Subcutaneous abdominal adipose tissue (tissue), 5 donors: ENCODE measurements around the gene MYO3B.
"Not testable (repeated sequence)": the region's sequence is repeated elsewhere in the genome, so short reads cannot be mapped to it uniquely, and the experiment has no call there.

Experiments used
- H3K27ac ChIP-seq: one replicate; pipeline ENCODE4 v1.7.0; 2013; ENCODE audit warnings: low read depth, mild to moderate bottlenecking, inconsistent platforms, low read length, moderate library complexity
- H3K27me3 ChIP-seq, 5 donors: one replicate each; pipeline ENCODE4 v1.7.0; 2013; ENCODE audit warnings: low read length in 5 of 5, inconsistent platforms in 1 of 5; ENCODE audit not compliant: control insufficient read depth in 5 of 5, insufficient read depth in 4 of 5
- H3K36me3 ChIP-seq, 5 donors: one replicate each; pipeline ENCODE4 v1.7.0; 2013; ENCODE audit warnings: low read length in 5 of 5; ENCODE audit not compliant: control insufficient read depth in 5 of 5, insufficient read depth in 5 of 5
- H3K4me1 ChIP-seq, 5 donors: one replicate each; pipeline ENCODE4 v1.7.0; 2013; ENCODE audit warnings: low read length in 5 of 5, mild to moderate bottlenecking in 3 of 5, moderate library complexity in 1 of 5; ENCODE audit not compliant: control insufficient read depth in 5 of 5, insufficient read depth in 5 of 5
- H3K4me3 ChIP-seq, 5 donors: one replicate each; pipeline ENCODE4 v1.7.0; 2013; ENCODE audit warnings: low read length in 5 of 5, low read depth in 1 of 5
- H3K9ac ChIP-seq, 5 donors: one replicate each; pipeline ENCODE4 v1.7.0; 2013; ENCODE audit warnings: low read length in 5 of 5, mild to moderate bottlenecking in 4 of 5, moderate library complexity in 3 of 5
- H3K9me3 ChIP-seq, 5 donors: one replicate each; pipeline ENCODE4 v1.7.0; 2013; ENCODE audit warnings: low read length in 5 of 5; ENCODE audit not compliant: control insufficient read depth in 5 of 5
- donor health status: healthy.
- donor health status: healthy.
- donor health status: healthy.
- donor health status: healthy.
- donor health status: healthy.

Gene MYO3B

DNA sequence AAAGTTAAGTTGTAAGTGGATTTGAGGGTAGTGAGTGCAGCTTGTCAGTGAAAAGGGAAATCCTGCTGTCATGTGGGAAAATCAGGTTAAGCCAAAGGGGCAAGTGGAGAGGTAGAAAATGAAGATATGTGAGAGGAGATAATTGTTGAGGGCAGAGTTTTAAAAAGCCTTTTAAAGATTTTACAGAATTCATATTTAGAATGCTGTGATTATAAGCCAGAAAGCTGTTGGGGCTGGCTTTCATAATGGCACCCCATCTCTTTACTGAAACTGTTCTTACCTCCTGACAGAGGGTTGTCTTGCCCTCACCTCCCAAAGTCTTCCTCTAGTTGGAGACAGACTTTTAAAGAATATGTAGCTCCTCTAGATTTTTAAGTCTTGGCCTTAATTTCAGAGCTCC is 86.9 kb downstream of the MYO3B start:
- no peak overlapping the region for H3K9ac ChIP-seq

DNA sequence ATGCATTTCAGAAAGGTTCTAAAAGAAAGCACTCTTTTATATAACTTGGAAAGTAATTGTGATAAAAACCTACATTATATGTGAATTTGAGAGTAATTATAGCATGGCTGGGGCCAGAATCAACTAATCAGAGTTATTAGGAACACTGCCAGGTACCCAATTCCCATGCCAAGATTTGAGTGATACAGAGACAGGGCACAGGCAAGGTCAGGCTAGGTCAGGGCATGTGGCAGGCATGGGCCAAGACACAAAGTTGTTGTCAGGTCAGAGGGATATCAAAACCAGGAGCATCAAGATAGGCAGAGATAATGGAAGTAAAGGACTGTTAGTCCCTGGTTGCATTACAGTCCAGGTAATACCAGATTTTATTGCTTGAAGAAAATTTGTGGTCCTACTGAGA is 87.4 kb downstream of the MYO3B start:
- Histone ChIP-seq H3K27ac (no peak overlapping the region), H3K36me3 (no peaks in the 10 kb centered on the region), H3K4me1 (no peaks in the 10 kb centered on the region), H3K4me3 (no peak overlapping the region), H3K9me3 (peaks cover 0 to 25% (median 17%) of the 10 kb centered on the region in 5 donors), H3K9ac (no peak overlapping the region), H3K27me3 (no peaks in the 10 kb centered on the region)

More for the DNA sequence above, 86.9 kb downstream of the MYO3B start:
- Histone ChIP-seq H3K27me3 (no peaks in the 10 kb centered on the region), H3K36me3 (no peaks in the 10 kb centered on the region), H3K4me3 (no peak overlapping the region), H3K27ac (no peak overlapping the region), H3K9me3 (peaks cover 0 to 29% (median 17%) of the 10 kb centered on the region in 5 donors), H3K4me1 (no peaks in the 10 kb centered on the region)

GRCh38 chr2:170266358-170266757 is 88.4 kb downstream of the MYO3B start:
- Histone ChIP-seq H3K4me3 (no peak overlapping the region), H3K36me3 (no peaks in the 10 kb centered on the region), H3K4me1 (no peaks in the 10 kb centered on the region), H3K9me3 (peaks cover 0 to 23% (median 16%) of the 10 kb centered on the region in 5 donors), H3K9ac (no peak overlapping the region), H3K27ac (no peak overlapping the region), H3K27me3 (no peaks in the 10 kb centered on the region)

GRCh38 chr2:170267071-170267470 is 89.1 kb downstream of the MYO3B start:
- H3K4me3 ChIP-seq = no peak overlapping the region
- no peak overlapping the region for H3K27ac ChIP-seq
- no peaks in the 10 kb centered on the region for H3K36me3 ChIP-seq
- peaks cover 0 to 23% (median 14%) of the 10 kb centered on the region in 5 donors for H3K9me3 ChIP-seq
- H3K9ac ChIP-seq = no peak overlapping the region
- H3K4me1 ChIP-seq = no peaks in the 10 kb centered on the region
- H3K27me3 ChIP-seq = no peaks in the 10 kb centered on the region

- no peak overlapping the region for H3K9ac ChIP-seq
- H3K27me3 ChIP-seq = peaks cover 0 to 4% (median 0%) of the 10 kb centered on the region in 5 donors
- no peaks in the 10 kb centered on the region for H3K9me3 ChIP-seq
- no peaks in the 10 kb centered on the region for H3K4me1 ChIP-seq
- H3K27ac ChIP-seq = no peak overlapping the region
- no peaks in the 10 kb centered on the region for H3K36me3 ChIP-seq
- H3K4me3 ChIP-seq = no peak overlapping the region
These were observed 92.4 kb downstream of the MYO3B start for GRCh38 chr2:170270278-170270864.

GRCh38 chr2:170271340-170271739 is 93.4 kb downstream of the MYO3B start:
- no peaks in the 10 kb centered on the region for H3K36me3 ChIP-seq
- no peak overlapping the region for H3K27ac ChIP-seq
- no peaks in the 10 kb centered on the region for H3K4me1 ChIP-seq
- H3K9ac ChIP-seq = no peak overlapping the region
- peaks cover 0 to 4% (median 0%) of the 10 kb centered on the region in 5 donors for H3K27me3 ChIP-seq
- no peaks in the 10 kb centered on the region for H3K9me3 ChIP-seq
- no peak overlapping the region for H3K4me3 ChIP-seq

DNA sequence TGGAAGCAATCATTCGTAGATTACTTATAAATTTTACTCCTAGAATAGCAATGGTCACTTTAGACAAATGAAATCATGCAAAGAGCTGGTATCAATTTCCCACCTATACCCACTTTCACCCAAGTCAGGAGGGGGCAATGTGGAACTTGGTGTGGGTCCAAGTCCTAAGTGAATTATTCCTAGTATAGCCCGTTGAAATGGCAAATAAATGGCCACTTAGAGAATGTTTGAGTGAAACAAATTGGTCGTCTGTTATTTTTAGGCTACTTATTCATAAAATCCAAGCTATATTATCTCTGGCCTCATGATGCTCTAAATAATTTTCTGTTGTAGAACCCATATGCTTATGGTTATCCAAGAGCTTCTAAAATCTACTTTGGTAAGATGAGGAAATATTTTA is 98.1 kb downstream of the MYO3B start:
- Histone ChIP-seq H3K4me1 (no peaks in the 10 kb centered on the region), H3K36me3 (no peaks in the 10 kb centered on the region), H3K9ac (no peak overlapping the region), H3K27me3 (peaks cover 0 to 4% (median 0%) of the 10 kb centered on the region in 5 donors), H3K9me3 (no peaks in the 10 kb centered on the region), H3K4me3 (no peak overlapping the region), H3K27ac (no peak overlapping the region)

GRCh38 chr2:170276925-170277629 is 99.1 kb downstream of the MYO3B start:
- Histone ChIP-seq H3K36me3 (no peaks in the 10 kb centered on the region), H3K4me3 (no peak overlapping the region), H3K9me3 (no peaks in the 10 kb centered on the region), H3K27ac (no peak overlapping the region), H3K9ac (no peak overlapping the region), H3K4me1 (no peaks in the 10 kb centered on the region), H3K27me3 (peaks cover 0 to 4% (median 0%) of the 10 kb centered on the region in 5 donors)

- no peaks in the 10 kb centered on the region for H3K4me1 ChIP-seq
- H3K27ac ChIP-seq = no peak overlapping the region
- H3K36me3 ChIP-seq = no peaks in the 10 kb centered on the region
- H3K9ac ChIP-seq = no peak overlapping the region
- H3K27me3 ChIP-seq = peaks cover 0 to 4% (median 0%) of the 10 kb centered on the region in 5 donors
- H3K9me3 ChIP-seq = no peaks in the 10 kb centered on the region
- no peak overlapping the region for H3K4me3 ChIP-seq
These were observed 100.0 kb downstream of the MYO3B start for GRCh38 chr2:170277951-170278350.

- H3K27me3 ChIP-seq, H3K9me3 ChIP-seq, H3K9ac ChIP-seq, H3K4me1 ChIP-seq, H3K4me3 ChIP-seq, H3K27ac ChIP-seq, H3K36me3 ChIP-seq: not testable (repeated sequence)
These were observed 101.7 kb downstream of the MYO3B start for GRCh38 chr2:170279615-170280014.
